HepG2 (cell line): ENCODE data around the gene TSNAXIP1.

Source experiments
- KLF9 ChIP-seq: IDR thresholded peaks from 2 replicates; pipeline ENCODE4 v1.6.1; 2016; ENCODE audit warnings: low read depth
- NONO ChIP-seq, 2 experiments: fragments of 450-650 bp in 1 of 2; sonication (generic) in 1 of 2; formaldehyde crosslinking in 1 of 2; IDR thresholded peaks in 1 of 2; conservative IDR thresholded peaks in 1 of 2; 2 replicates each; pipeline versions ENCODE4 v1.6.1 to v1.8.0; 2017 to 2022; ENCODE audit warnings: mild to moderate bottlenecking in 1 of 2, missing genetic modification reagents in 1 of 2, moderate library complexity in 1 of 2
- PTBP1 ChIP-seq: fragments of 200-400 bp; formaldehyde crosslinking; IDR thresholded peaks from 2 replicates; pipeline ENCODE4 v1.6.1; 2018; ENCODE audit warnings: low read length, low read depth; ENCODE audit not compliant: poor library complexity, severe bottlenecking
- RFX5 ChIP-seq: IDR thresholded peaks from 2 replicates; pipeline ENCODE4 v1.6.1; 2011; ENCODE audit warnings: low read depth, low read length, improper control_type of control experiment
- RFXANK ChIP-seq: IDR thresholded peaks from 2 replicates; pipeline ENCODE4 v1.6.1; 2016
- TMF1 ChIP-seq: sonication (generic); formaldehyde crosslinking; IDR thresholded peaks from 2 replicates; pipeline ENCODE4 v1.8.1; 2022; ENCODE audit warnings: low read depth, missing genetic modification reagents
- YEATS4 ChIP-seq: sonication (generic); formaldehyde crosslinking; IDR thresholded peaks from 2 replicates; pipeline ENCODE4 v1.4.0; 2020; ENCODE audit warnings: missing genetic modification reagents, borderline replicate concordance
- ZZZ3 ChIP-seq: sonication (generic); formaldehyde crosslinking; IDR thresholded peaks from 2 replicates; pipeline ENCODE4 v1.4.0; 2020; ENCODE audit warnings: missing genetic modification reagents, mild to moderate bottlenecking, borderline replicate concordance
- TF ChIP-seq, protein P1 (sequence below): sonication (generic); formaldehyde crosslinking; IDR thresholded peaks from 2 replicates; pipeline ENCODE4 v1.8.0; 2022; ENCODE audit warnings: mild to moderate bottlenecking, missing genetic modification reagents
- TF ChIP-seq, protein P2 (sequence below): sonication (generic); formaldehyde crosslinking; IDR thresholded peaks from 2 replicates; pipeline ENCODE4 v1.5.0; 2020; ENCODE audit warnings: mild to moderate bottlenecking, missing genetic modification reagents, borderline replicate concordance
- TF ChIP-seq, protein P3 (sequence below): sonication (generic); formaldehyde crosslinking; IDR thresholded peaks from 2 replicates; pipeline ENCODE4 v1.4.0; 2020; ENCODE audit warnings: mild to moderate bottlenecking, missing genetic modification reagents

DNA sequence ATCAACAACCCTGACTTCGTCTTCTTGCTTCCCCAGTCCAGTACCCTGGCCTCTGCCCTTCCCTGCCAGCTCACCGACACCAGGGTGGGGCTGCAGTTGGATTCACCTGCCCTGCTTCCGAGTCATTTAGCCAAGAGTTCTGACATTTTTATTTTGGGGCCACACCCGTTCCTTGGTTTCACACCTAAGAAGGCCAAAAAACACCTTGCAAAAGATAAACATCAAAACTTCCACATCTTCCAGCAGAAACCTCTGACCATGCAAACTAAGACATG, 45.8 kb upstream of the TSNAXIP1 start:
- TF ChIP-seq ZZZ3 (CRISPR knock-in tag): no peak
- no peak for TF ChIP-seq NONO (IDR thresholded peaks at IDR 0.05)
- TF ChIP-seq NONO (CRISPR knock-in tag; conservative IDR thresholded peaks at IDR 0.05): no peak
- no peak for TF ChIP-seq PTBP1
- TF ChIP-seq KLF9 (CRISPR knock-in tag): no peak
- TF ChIP-seq YEATS4: no peak
- TF ChIP-seq, protein P1, sequence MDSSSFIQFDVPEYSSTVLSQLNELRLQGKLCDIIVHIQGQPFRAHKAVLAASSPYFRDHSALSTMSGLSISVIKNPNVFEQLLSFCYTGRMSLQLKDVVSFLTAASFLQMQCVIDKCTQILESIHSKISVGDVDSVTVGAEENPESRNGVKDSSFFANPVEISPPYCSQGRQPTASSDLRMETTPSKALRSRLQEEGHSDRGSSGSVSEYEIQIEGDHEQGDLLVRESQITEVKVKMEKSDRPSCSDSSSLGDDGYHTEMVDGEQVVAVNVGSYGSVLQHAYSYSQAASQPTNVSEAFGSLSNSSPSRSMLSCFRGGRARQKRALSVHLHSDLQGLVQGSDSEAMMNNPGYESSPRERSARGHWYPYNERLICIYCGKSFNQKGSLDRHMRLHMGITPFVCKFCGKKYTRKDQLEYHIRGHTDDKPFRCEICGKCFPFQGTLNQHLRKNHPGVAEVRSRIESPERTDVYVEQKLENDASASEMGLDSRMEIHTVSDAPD (CRISPR knock-in tag): no peak
- TF ChIP-seq RFX5: no peak
- TF ChIP-seq RFXANK (CRISPR knock-in tag): no peak
- no peak for TF ChIP-seq TMF1 (CRISPR knock-in tag)
- TF ChIP-seq, protein P2, sequence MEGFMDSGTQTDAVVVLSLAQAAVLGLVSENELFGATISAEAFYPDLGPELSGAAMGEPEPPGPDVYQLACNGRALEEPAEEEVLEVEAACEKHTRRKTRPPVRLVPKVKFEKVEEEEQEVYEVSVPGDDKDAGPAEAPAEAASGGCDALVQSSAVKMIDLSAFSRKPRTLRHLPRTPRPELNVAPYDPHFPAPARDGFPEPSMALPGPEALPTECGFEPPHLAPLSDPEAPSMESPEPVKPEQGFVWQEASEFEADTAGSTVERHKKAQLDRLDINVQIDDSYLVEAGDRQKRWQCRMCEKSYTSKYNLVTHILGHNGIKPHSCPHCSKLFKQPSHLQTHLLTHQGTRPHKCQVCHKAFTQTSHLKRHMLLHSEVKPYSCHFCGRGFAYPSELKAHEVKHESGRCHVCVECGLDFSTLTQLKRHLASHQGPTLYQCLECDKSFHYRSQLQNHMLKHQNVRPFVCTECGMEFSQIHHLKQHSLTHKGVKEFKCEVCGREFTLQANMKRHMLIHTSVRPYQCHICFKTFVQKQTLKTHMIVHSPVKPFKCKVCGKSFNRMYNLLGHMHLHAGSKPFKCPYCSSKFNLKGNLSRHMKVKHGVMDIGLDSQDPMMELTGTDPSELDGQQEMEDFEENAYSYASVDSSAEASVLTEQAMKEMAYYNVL (CRISPR knock-in tag): no peak
- TF ChIP-seq, protein P3, sequence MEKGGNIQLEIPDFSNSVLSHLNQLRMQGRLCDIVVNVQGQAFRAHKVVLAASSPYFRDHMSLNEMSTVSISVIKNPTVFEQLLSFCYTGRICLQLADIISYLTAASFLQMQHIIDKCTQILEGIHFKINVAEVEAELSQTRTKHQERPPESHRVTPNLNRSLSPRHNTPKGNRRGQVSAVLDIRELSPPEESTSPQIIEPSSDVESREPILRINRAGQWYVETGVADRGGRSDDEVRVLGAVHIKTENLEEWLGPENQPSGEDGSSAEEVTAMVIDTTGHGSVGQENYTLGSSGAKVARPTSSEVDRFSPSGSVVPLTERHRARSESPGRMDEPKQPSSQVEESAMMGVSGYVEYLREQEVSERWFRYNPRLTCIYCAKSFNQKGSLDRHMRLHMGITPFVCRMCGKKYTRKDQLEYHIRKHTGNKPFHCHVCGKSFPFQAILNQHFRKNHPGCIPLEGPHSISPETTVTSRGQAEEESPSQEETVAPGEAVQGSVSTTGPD (CRISPR knock-in tag): no peak
